HPDE6-E6E7 (cell line): ENCODE results near the gene KCNAB3.

Source experiments
- DNase-seq: peaks from one replicate; pipeline ENCODE4 v3.0.0; 2011; ENCODE audit warnings: missing footprints; ENCODE audit errors: extremely low spot score

KCNAB3 gene

GRCh38 chr17:7940743-7941142, 11.1 kb upstream of the KCNAB3 start:
- no peak for DNase-seq

- no peak for DNase-seq
Measured at GRCh38 chr17:7940034-7940433, 10.4 kb upstream of the KCNAB3 start.

- no peak for DNase-seq
Measured at GRCh38 chr17:7935859-7936258, 6.2 kb upstream of the KCNAB3 start.

- peak; percentile 38 for DNase-seq
Measured at GRCh38 chr17:7932949-7933348, 3.3 kb upstream of the KCNAB3 start.

- no peak for DNase-seq
Measured at GRCh38 chr17:7932483-7932891, 2.8 kb upstream of the KCNAB3 start.

- peak; percentile 99 for DNase-seq
Measured at GRCh38 chr17:7931709-7932482, 2.2 kb upstream of the KCNAB3 start, which contains the start of the genes CNTROB and TRAPPC1. CNTROB (plus strand) TSS chr17:7932206; CDS start chr17:7933080, 874 bp downstream. TRAPPC1 (minus strand) TSS chr17:7931946; CDS start chr17:7931829, 117 bp downstream.

GRCh38 chr17:7930841-7931631, 1.4 kb upstream of the KCNAB3 start:
- no peak for DNase-seq

- DNase-seq: no peak
Measured at GRCh38 chr17:7927596-7927995, 2.1 kb downstream of the KCNAB3 start.

GRCh38 chr17:7922845-7923628, 6.6 kb downstream of the KCNAB3 start:
- peak; percentile 31 for DNase-seq

- no peak for DNase-seq
Measured at GRCh38 chr17:7922269-7922844, 7.3 kb downstream of the KCNAB3 start.

GRCh38 chr17:7916808-7917207, 12.8 kb downstream of the KCNAB3 start:
- no peak for DNase-seq

- DNase-seq: no peak
Measured at GRCh38 chr17:7916385-7916682, 13.3 kb downstream of the KCNAB3 start.

- DNase-seq: peak; percentile 57
Measured at GRCh38 chr17:7915611-7916384, 13.9 kb downstream of the KCNAB3 start, which contains the start of gene RNF227. RNF227 (minus strand) TSS chr17:7916289; CDS start chr17:7916195, 94 bp downstream.

- no peak for DNase-seq
Measured at GRCh38 chr17:7915179-7915610, 14.5 kb downstream of the KCNAB3 start.

GRCh38 chr17:7912927-7913524, 16.6 kb downstream of the KCNAB3 start:
- no peak for DNase-seq

GRCh38 chr17:7911116-7911515, 18.5 kb downstream of the KCNAB3 start:
- no peak for DNase-seq

- no peak for DNase-seq
Measured at GRCh38 chr17:7910711-7911110, 18.9 kb downstream of the KCNAB3 start.

- no peak for DNase-seq
Measured at GRCh38 chr17:7910281-7910680, 19.4 kb downstream of the KCNAB3 start.

GRCh38 chr17:7909089-7909488, 20.6 kb downstream of the KCNAB3 start:
- DNase-seq: no peak
